ENCODE results near the gene SLC38A3.
A peak's percentile ranks its signal among the peaks of the same experiment; 100 is the strongest.

SLC38A3 gene

DNA sequence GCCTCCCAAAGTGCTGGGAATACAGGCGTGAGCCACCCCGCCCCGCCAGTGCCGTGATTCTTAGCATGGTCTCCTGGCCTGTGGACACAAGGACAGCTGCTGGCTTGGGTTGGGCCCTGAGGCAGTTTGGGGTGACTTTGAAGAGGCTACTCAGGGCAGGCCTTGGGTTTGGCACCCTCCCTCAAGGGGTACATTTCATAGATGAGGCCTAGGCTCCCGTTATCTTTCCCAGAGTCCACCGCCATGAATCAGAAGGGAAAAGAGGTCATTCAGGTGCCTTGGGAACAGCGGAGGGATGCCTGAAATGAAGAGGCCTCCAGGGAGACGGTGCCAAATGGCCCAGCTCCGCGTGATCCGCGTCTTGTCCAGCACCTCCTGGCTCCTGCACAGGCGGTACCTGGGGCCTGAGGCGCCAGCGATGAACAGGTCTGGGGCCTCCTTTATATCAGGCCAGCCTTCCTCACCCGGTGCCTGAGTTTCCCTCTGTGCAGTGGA is 40.2 kb downstream of the SLC38A3 start:
- no peak for DNase-seq
- TF ChIP-seq, protein P1, sequence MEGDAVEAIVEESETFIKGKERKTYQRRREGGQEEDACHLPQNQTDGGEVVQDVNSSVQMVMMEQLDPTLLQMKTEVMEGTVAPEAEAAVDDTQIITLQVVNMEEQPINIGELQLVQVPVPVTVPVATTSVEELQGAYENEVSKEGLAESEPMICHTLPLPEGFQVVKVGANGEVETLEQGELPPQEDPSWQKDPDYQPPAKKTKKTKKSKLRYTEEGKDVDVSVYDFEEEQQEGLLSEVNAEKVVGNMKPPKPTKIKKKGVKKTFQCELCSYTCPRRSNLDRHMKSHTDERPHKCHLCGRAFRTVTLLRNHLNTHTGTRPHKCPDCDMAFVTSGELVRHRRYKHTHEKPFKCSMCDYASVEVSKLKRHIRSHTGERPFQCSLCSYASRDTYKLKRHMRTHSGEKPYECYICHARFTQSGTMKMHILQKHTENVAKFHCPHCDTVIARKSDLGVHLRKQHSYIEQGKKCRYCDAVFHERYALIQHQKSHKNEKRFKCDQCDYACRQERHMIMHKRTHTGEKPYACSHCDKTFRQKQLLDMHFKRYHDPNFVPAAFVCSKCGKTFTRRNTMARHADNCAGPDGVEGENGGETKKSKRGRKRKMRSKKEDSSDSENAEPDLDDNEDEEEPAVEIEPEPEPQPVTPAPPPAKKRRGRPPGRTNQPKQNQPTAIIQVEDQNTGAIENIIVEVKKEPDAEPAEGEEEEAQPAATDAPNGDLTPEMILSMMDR (IDR thresholded peaks at IDR 0.05; ENCODE audit: low read depth, low read length): no peak
- no peaks in the 10 kb centered on the region for H3K9me3 ChIP-seq
- no peak overlapping the region for H3K4me3 ChIP-seq (ENCODE audit: low read depth, low read length)
- no peaks in the 10 kb centered on the region for H3K27me3 ChIP-seq
- H3K4me1 ChIP-seq: peaks cover 4% of the 10 kb centered on the region
- H3K36me3 ChIP-seq: no peaks in the 10 kb centered on the region

DNA sequence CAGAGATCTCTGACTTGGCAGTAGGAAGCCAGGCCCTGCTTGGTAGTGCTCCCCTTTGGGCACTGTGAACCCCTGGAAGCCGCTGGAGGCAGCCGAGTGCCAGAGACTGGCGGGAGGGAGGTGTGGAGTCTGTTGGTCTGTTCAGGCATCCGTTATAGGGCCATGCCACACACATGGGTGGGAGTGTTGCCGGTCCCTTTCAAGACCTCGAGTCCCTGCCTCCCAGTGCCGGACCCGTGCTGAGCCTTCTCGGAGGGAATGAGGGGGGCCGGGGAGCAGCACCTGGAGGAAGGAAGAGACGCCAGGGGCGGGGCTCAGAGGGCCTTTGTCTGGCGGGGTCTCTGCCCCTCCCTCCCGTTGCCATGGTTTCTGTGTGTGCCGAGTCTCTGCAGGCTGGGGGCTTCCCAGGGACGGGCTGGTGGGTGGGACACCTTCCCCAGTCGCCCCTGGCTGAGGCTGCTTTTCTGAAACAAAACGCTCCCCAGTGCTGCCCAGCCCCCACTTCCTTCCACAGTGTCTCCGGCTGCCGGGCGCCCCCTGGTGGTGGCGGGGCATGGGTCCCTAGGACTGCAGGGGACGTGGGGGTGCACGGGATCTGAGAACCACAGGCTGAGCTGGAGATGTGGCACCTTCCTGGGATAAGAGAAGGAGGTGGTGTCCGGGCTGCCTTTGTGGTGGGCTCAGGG is 40.9 kb downstream of the SLC38A3 start:
- no peaks in the 10 kb centered on the region for H3K9me3 ChIP-seq
- TF ChIP-seq, protein P1 (IDR thresholded peaks at IDR 0.05; ENCODE audit: low read depth, low read length): peak; percentile 81
- peak; percentile 89 for DNase-seq
- no peaks in the 10 kb centered on the region for H3K27me3 ChIP-seq
- H3K4me3 ChIP-seq (ENCODE audit: low read depth, low read length): peak overlapping the region; percentile 55
- peaks cover 4% of the 10 kb centered on the region for H3K4me1 ChIP-seq
- H3K36me3 ChIP-seq: no peaks in the 10 kb centered on the region

DNA sequence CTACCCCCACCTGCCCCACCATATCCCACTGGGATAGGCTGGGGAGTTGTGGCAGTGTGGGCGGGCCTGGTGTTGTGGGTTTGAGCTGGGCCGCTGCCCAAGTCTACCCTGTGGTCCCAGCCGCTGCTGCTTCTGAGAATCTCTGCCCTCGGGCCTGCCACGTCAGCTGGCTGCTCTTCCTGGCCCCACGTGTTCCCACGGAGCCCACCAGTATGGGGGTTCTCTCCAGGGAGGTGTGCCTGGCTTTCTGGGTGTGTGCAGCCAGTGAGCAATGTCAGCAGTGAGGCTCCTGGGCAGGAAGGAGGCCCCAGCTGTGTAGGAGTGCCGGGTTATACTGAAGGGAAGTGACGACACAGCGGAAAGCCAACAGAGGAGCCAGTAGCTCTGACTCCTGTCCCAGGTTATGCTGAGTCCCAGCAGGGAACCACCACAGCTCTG is 41.5 kb downstream of the SLC38A3 start:
- Histone ChIP-seq H3K9me3 (no peaks in the 10 kb centered on the region), H3K4me3 (ENCODE audit: low read depth, low read length) (peak overlapping the region; percentile 55; the same call in 1 of the 2 replicates), H3K36me3 (no peaks in the 10 kb centered on the region), H3K27me3 (no peaks in the 10 kb centered on the region), H3K4me1 (peaks cover 4% of the 10 kb centered on the region)
- no peak for DNase-seq
- TF ChIP-seq, protein P1 (IDR thresholded peaks at IDR 0.05; ENCODE audit: low read depth, low read length): no peak

DNA sequence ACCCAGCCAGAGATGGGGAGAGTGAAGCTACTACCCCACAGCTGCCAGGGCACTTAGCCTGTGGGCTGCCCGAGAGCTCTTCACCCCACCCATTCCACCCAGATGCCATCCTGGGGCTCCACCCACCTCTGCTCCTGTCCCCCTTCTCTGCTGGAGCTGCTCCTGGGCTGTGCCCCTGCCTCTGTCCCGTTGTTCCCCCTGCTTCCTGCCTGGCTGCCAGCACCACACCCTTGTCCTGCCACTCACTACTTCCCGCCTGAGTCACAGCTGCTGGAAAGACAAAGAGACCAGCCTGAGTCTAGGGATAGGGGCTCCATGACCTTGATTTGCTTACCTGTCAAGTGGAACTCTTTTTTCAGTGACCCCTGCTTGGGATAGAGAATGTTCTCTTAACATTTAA is 43.3 kb downstream of the SLC38A3 start:
- no peak overlapping the region for H3K4me3 ChIP-seq (ENCODE audit: low read depth, low read length)
- H3K4me1 ChIP-seq: peaks cover 4% of the 10 kb centered on the region
- H3K27me3 ChIP-seq: no peaks in the 10 kb centered on the region
- H3K36me3 ChIP-seq: no peaks in the 10 kb centered on the region
- TF ChIP-seq, protein P1 (IDR thresholded peaks at IDR 0.05; ENCODE audit: low read depth, low read length): no peak
- no peaks in the 10 kb centered on the region for H3K9me3 ChIP-seq
- DNase-seq: no peak

DNA sequence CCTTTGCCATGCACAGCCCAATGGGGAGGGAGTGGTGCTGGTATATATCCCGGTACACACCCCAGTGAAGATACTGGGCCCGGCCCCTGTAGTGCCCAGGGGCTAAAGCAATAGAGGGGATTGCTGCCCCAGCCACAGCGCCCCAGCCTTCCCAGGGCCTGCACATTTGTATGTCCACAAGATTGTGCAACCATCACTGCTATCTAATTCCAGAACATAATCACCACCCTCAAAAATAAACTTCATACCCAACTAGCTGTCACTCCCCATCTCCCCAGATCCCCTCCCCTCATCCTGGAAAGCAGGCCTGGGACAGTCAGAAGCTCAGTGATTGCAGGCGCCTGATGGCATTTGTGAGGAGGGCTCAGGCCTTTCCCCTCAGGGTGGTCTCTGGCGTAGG is 44.4 kb downstream of the SLC38A3 start:
- H3K4me1 ChIP-seq: peaks cover 4% of the 10 kb centered on the region
- no peaks in the 10 kb centered on the region for H3K27me3 ChIP-seq
- DNase-seq: no peak
- no peaks in the 10 kb centered on the region for H3K36me3 ChIP-seq
- TF ChIP-seq, protein P1 (IDR thresholded peaks at IDR 0.05; ENCODE audit: low read depth, low read length): no peak
- H3K9me3 ChIP-seq: no peaks in the 10 kb centered on the region
- no peak overlapping the region for H3K4me3 ChIP-seq (ENCODE audit: low read depth, low read length)

DNA sequence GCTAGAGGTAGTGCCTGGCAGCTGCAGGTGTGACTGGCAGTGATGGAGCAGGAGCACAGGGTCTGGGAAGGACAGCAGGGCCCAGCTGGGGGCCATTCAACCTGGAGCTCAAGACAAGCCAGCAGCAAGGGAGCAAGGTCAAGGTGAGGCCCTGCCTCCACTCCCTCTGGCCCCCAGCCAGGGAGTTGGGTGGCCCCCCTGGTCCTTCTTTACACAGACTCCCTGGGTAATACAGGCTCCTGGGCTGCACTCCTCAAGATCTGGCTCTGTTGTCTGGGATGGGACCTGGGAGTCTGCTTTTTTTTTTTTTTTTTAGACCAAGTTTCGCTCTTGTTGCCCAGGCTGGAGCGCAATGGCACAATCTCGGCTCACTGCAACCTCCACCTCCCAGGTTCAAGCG is 45.4 kb downstream of the SLC38A3 start:
- H3K4me1 ChIP-seq: peaks cover 4% of the 10 kb centered on the region
- H3K4me3 ChIP-seq (ENCODE audit: low read depth, low read length): no peak overlapping the region
- no peaks in the 10 kb centered on the region for H3K9me3 ChIP-seq
- no peak for DNase-seq
- no peaks in the 10 kb centered on the region for H3K36me3 ChIP-seq
- TF ChIP-seq, protein P1 (IDR thresholded peaks at IDR 0.05; ENCODE audit: low read depth, low read length): no peak
- no peaks in the 10 kb centered on the region for H3K27me3 ChIP-seq

Data from BE2C (cell line).